Measurements from ENCODE around the gene MYH10.

GRCh38 chr17:8476741-8477140, 153.8 kb downstream of the MYH10 start:
- 0 out of 2 replicates have a peak, but pooled peaks have one; percentile 24 for TF ChIP-seq POLR2AphosphoS5 (IDR thresholded peaks at IDR 0.05; ENCODE audit: low read depth, low read length)
- no peak for TF ChIP-seq POLR2A (IDR thresholded peaks at IDR 0.05; ENCODE audit: low read depth, low read length)
- no peak for TF ChIP-seq TAF1 (IDR thresholded peaks at IDR 0.05; ENCODE audit: low read depth, low read length)
- no peak for TF ChIP-seq SPI1 (IDR thresholded peaks at IDR 0.05; ENCODE audit: low read depth, low read length)
- TF ChIP-seq PAX5 (IDR thresholded peaks at IDR 0.05; ENCODE audit: insufficient read depth, low read length, severe bottlenecking) = no peak

Data from GM12891 (cell line).